Astrocyte of the cerebellum (primary cell): Measurements from ENCODE around the gene ARSI.

Experiments used
- DNase-seq: peaks from one replicate; pipeline ENCODE4 v3.0.0-alpha.2; 2011; ENCODE audit warnings: low read depth
- H3K4me3 ChIP-seq: 2 replicates; pipeline ENCODE4 v1.5.1; 2011; ENCODE audit warnings: mild to moderate bottlenecking, low read depth, low read length, moderate library complexity
- CTCF ChIP-seq: IDR thresholded peaks from 2 replicates; pipeline ENCODE4 v1.5.1; 2012; ENCODE audit warnings: low read length, low read depth, moderate library complexity, mild to moderate bottlenecking; ENCODE audit errors: missing control alignments
- in situ Hi-C: cut with HindIII; loops from 2 replicates; pipeline ENCODE4 v1.10.0; 2017; ENCODE audit warnings: low sequenced_read_pairs

The ARSI gene

DNA sequence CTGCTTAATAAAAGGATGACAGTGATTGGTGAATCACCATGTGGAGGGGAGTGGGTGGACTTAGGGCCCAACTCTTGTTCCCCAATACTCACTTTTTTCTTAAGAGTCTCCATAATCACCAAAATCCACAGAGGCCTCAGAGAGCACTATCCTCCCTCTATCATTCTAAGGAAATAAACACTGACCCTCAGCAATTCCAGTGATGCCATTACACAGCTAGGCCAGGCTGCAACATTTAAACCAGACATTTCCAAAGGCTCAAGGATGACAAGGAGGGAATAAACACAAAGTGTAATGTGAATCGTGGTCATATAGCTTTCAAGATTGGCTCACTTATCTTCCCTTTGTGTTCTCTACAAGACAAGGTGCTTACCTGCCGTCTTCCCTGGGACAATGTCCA, 2.4 kb upstream of the ARSI start:
- DNase-seq, result no peak
- no peak overlapping the region for H3K4me3 ChIP-seq
- in situ Hi-C loops, result no loop called here
- TF ChIP-seq CTCF, result no peak

- no peak for TF ChIP-seq CTCF
- no peak overlapping the region for H3K4me3 ChIP-seq
- no peak for DNase-seq
- in situ Hi-C loops, result no loop called here
Measured at GRCh38 chr5:150304481-150305081, 1.9 kb upstream of the ARSI start.

- in situ Hi-C loops, result no loop called here
Measured at GRCh38 chr5:150303660-150304386, 1.1 kb upstream of the ARSI start.

DNA sequence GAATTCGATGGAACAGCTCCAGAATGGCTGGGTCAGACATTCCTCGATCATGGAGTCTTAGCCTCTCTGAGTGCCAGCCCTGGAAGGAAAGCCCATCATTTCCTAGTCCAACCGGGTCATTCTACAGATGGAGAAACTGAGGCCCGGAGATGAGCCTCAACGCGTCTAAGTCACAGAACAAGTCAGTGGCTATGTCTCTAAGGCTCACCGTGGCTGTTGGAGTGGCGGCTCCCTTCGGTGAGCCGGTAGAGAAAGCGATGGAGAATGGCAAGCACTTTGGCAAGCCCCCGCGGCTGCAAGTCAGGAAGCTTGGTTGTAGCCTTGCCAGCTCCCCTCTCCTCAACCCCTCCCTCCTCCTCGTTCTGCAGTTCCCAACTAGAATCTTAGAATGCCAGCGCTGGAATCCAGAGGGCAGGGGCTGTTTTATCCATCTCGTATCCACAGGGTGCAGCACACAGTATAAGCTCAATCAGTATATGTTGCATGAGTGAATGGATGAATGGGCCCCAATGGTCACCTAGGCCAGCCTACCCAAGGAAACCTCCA, 438 bp upstream of the ARSI start:
- TF ChIP-seq CTCF, result no peak
- peak overlapping the region; percentile 37 for H3K4me3 ChIP-seq
- in situ Hi-C loops, result no loop called here
- peak; percentile 50 for DNase-seq

More at GRCh38 chr5:150303660-150304386, 1.1 kb upstream of the ARSI start:
- no peak overlapping the region for H3K4me3 ChIP-seq
- no peak for DNase-seq
- no peak for TF ChIP-seq CTCF

- TF ChIP-seq CTCF, result no peak
- H3K4me3 ChIP-seq, result peak overlapping the region; percentile 37
Measured at GRCh38 chr5:150301901-150302300, 804 bp downstream of the ARSI start.

DNA sequence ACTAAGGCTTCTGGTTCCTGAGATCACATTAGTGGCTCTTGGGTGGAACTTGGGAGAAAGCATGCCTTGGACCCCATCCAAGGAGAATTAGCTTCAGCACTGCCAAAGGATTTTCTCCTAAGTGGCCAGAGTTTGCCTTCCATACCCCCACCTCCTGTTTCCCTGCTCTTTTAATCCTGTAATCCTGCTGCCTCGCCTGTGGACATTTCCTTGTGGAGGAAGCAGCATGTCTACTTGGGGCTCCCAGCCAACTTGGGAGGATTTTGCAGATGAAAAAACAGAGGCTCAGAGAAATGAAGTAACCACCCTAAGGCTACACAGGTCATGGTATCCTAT, 1.6 kb downstream of the ARSI start:
- no peak for DNase-seq
- no peak for TF ChIP-seq CTCF
- in situ Hi-C loops, result no loop called here
- no peak overlapping the region for H3K4me3 ChIP-seq

More at GRCh38 chr5:150301901-150302300, 804 bp downstream of the ARSI start:
- DNase-seq, result no peak
- in situ Hi-C loops, result no loop called here
